22Rv1 (cell line): ENCODE results near the gene NEB.

ENCODE experiments used
- H3K27ac ChIP-seq: fragments of 450-650 bp; 2 replicates; pipeline ENCODE4 v1.5.1; 2017
- ZFX ChIP-seq: fragments of 450-650 bp; IDR thresholded peaks from 2 replicates; pipeline ENCODE4 v1.6.1; 2017; ENCODE audit warnings: antibody characterized with exemption, borderline replicate concordance
- TF ChIP-seq, protein P1 (sequence below): fragments of 450-650 bp; IDR thresholded peaks from 2 replicates; pipeline ENCODE4 v1.5.1; 2017; ENCODE audit warnings: mild to moderate bottlenecking

The NEB gene

DNA sequence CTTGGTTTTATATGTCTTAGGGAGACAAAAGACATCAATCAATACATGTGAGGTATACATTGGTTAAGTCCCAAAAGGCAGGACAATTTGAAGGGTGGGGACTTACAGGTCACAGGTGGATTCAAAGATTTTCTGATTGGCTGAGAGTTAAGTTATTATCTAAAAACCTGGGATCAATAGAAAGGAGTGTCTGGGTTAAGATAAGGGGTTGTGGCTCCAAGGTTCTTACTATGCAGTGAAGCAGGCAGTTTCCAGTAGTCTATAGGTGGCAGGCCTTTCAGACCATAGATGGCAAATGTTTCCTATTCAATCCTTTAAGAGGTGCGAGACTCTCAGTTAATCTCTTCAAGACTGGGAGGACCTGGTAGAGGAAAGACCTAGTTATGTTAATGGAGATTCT lies 42.1 kb upstream of the NEB start:
- no peak for TF ChIP-seq ZFX
- TF ChIP-seq, protein P1, sequence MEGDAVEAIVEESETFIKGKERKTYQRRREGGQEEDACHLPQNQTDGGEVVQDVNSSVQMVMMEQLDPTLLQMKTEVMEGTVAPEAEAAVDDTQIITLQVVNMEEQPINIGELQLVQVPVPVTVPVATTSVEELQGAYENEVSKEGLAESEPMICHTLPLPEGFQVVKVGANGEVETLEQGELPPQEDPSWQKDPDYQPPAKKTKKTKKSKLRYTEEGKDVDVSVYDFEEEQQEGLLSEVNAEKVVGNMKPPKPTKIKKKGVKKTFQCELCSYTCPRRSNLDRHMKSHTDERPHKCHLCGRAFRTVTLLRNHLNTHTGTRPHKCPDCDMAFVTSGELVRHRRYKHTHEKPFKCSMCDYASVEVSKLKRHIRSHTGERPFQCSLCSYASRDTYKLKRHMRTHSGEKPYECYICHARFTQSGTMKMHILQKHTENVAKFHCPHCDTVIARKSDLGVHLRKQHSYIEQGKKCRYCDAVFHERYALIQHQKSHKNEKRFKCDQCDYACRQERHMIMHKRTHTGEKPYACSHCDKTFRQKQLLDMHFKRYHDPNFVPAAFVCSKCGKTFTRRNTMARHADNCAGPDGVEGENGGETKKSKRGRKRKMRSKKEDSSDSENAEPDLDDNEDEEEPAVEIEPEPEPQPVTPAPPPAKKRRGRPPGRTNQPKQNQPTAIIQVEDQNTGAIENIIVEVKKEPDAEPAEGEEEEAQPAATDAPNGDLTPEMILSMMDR: no peak
- no peak overlapping the region for H3K27ac ChIP-seq

GRCh38 chr2:151775057-151775740 lies 40.9 kb upstream of the NEB start:
- TF ChIP-seq, protein P1: no peak
- TF ChIP-seq ZFX: no peak
- no peak overlapping the region for H3K27ac ChIP-seq

GRCh38 chr2:151774506-151774905 lies 40.2 kb upstream of the NEB start:
- no peak overlapping the region for H3K27ac ChIP-seq
- TF ChIP-seq, protein P1: no peak
- no peak for TF ChIP-seq ZFX

DNA sequence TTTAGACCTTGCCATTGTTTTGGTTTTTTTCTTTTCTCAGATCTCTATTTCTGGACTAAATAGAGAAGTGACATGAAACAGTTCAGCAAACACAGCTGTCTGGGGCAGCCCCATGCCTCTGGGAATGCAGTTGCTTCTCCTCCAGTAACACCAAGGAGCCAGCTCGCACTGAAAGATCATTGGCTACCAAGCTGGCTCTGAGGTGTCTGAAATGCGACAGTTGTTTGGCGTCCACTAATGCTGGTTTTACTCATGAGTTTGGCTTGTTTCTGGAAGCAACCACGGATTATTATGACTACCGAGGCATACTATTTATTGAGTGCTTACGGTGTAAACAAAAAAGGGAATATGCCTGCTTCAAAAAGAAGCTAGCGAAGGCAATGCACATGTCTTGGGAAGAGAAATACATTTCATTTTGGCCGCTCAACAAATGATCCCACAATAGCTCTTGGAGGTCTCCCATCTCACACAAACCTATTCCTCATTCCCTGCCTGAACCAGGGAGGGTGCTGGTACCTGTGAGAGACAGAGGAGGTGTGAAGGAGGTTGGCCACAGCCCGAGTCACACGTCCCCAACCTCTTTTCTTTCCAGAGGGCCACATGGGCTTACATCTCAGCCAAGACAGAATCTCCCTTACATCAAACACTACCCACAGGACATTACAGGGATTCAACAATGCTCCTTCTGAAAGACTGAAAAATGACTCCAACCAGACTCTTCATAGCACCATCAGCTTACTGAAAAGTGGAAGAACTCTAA lies 37.5 kb upstream of the NEB start:
- no peak overlapping the region for H3K27ac ChIP-seq
- TF ChIP-seq, protein P1: no peak
- TF ChIP-seq ZFX: no peak

DNA sequence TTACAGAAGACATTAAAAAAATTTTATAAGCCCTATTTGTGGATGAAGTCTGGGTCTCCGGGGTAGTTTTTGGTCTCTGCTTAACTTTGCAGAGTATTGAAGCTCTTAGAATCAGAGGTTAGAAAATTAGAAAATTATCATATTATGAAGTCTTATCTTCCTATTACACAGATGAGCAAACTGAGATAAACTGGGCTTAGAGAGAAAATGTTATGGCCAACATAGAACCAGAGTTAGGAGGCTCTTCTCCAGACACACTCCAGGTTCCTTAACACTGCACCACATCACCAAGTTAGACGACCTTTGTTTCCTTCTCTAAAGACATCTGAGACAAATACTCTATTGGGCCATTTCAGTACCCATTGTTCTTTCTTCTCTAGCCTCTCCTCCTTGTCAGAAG lies 36.7 kb upstream of the NEB start:
- TF ChIP-seq, protein P1: no peak
- no peak for TF ChIP-seq ZFX
- no peak overlapping the region for H3K27ac ChIP-seq

GRCh38 chr2:151769606-151770005 lies 35.3 kb upstream of the NEB start:
- TF ChIP-seq ZFX: no peak
- TF ChIP-seq, protein P1: no peak
- no peak overlapping the region for H3K27ac ChIP-seq

GRCh38 chr2:151767536-151767935 lies 33.3 kb upstream of the NEB start:
- H3K27ac ChIP-seq: no peak overlapping the region
- TF ChIP-seq ZFX: no peak
- TF ChIP-seq, protein P1: no peak
